HEK293 (cell line): ENCODE data around the gene ZBTB5.
A peak's percentile ranks its signal among the peaks of the same experiment; 100 is the strongest.

Experiments used
- CTCF ChIA-PET: fragments of 350-600 bp; formaldehyde crosslinking; extraction: SDS; loops from one replicate; lab custom pipeline; 2021; ENCODE audit warnings: antibody characterized with exemption; lab: Yijun Ruan, JAX
- POLR2A ChIA-PET: fragments of 300-600 bp; formaldehyde crosslinking; extraction: SDS; loops from one replicate; lab custom pipeline; 2020; ENCODE audit warnings: antibody characterized with exemption, inconsistent platforms; lab: Yijun Ruan, JAX
- H3K27ac ChIP-seq: fragments of 200-500 bp; sonication (Bioruptor generic); 2 replicates; pipeline ENCODE4 v1.5.1; 2014; ENCODE audit warnings: low read depth, low read length, control low read depth, inconsistent platforms; ENCODE audit errors: extremely low read depth
- H3K36me3 ChIP-seq, 2 experiments: fragments of 200-500 bp in 1 of 2; sonication (Bioruptor generic) in 1 of 2; 1 replicate in 1 of 2; 2 replicates in 1 of 2; pipeline ENCODE4 v1.5.1; 2014 to 2017; ENCODE audit warnings: inconsistent platforms in 2 of 2, low read length in 2 of 2; ENCODE audit not compliant: control insufficient read depth in 2 of 2, insufficient read depth in 1 of 2
- H3K4me1 ChIP-seq: fragments of 200-500 bp; sonication (Bioruptor generic); 2 replicates; pipeline ENCODE4 v1.5.1; 2014; ENCODE audit warnings: mild to moderate bottlenecking, low read length, inconsistent platforms; ENCODE audit not compliant: control insufficient read depth, insufficient read depth
- H3K4me3 ChIP-seq: 2 replicates; pipeline ENCODE4 v1.5.1; 2011; ENCODE audit warnings: low read depth, mild to moderate bottlenecking, control low read depth, low read length, moderate library complexity
- H3K9me3 ChIP-seq: fragments of 200-500 bp; sonication (Bioruptor generic); 2 replicates; pipeline ENCODE4 v1.5.1; 2014; ENCODE audit warnings: low read depth, low read length, inconsistent platforms; ENCODE audit not compliant: control insufficient read depth, insufficient read depth
- EGR2 ChIP-seq: fragments of 450-650 bp; formaldehyde crosslinking; IDR thresholded peaks from 2 replicates; pipeline ENCODE4 v1.5.1; 2016; ENCODE audit warnings: low read depth, missing biosample characterization, missing genetic modification characterization
- FEZF1 ChIP-seq: fragments of 450-650 bp; formaldehyde crosslinking; IDR thresholded peaks from 2 replicates; pipeline ENCODE4 v1.5.1; 2016; ENCODE audit warnings: missing biosample characterization, missing genetic modification characterization
- GLIS1 ChIP-seq: fragments of 450-650 bp; formaldehyde crosslinking; IDR thresholded peaks from 2 replicates; pipeline ENCODE4 v1.5.1; 2016; ENCODE audit warnings: missing biosample characterization, missing genetic modification characterization
- GLIS2 ChIP-seq: fragments of 450-650 bp; formaldehyde crosslinking; IDR thresholded peaks from 2 replicates; pipeline ENCODE4 v1.5.1; 2016; ENCODE audit warnings: missing biosample characterization, missing genetic modification characterization
- KLF8 ChIP-seq: fragments of 450-650 bp; formaldehyde crosslinking; IDR thresholded peaks from 2 replicates; pipeline ENCODE4 v1.5.1; 2016; ENCODE audit warnings: missing biosample characterization, missing genetic modification characterization
- SALL2 ChIP-seq: fragments of 450-650 bp; formaldehyde crosslinking; IDR thresholded peaks from 2 replicates; pipeline ENCODE4 v1.5.0; 2017; ENCODE audit warnings: missing biosample characterization, mild to moderate bottlenecking, missing genetic modification characterization, borderline replicate concordance
- SCRT2 ChIP-seq: fragments of 450-650 bp; formaldehyde crosslinking; IDR thresholded peaks from 2 replicates; pipeline ENCODE4 v1.5.1; 2016; ENCODE audit warnings: missing biosample characterization, missing genetic modification characterization
- TSHZ1 ChIP-seq: fragments of 450-650 bp; formaldehyde crosslinking; IDR thresholded peaks from 2 replicates; pipeline ENCODE4 v1.5.1; 2016; ENCODE audit warnings: missing biosample characterization, missing genetic modification characterization, borderline replicate concordance
- YY1 ChIP-seq: fragments of 450-650 bp; formaldehyde crosslinking; IDR thresholded peaks from 2 replicates; pipeline ENCODE4 v1.5.1; 2018; ENCODE audit warnings: missing biosample characterization, missing genetic modification characterization
- ZBTB17 ChIP-seq: fragments of 450-650 bp; formaldehyde crosslinking; IDR thresholded peaks from 2 replicates; pipeline ENCODE4 v1.5.1; 2016; ENCODE audit warnings: missing biosample characterization, missing genetic modification characterization
- ZBTB6 ChIP-seq: fragments of 450-650 bp; formaldehyde crosslinking; IDR thresholded peaks from 2 replicates; pipeline ENCODE4 v1.5.1; 2017; ENCODE audit warnings: missing biosample characterization, missing genetic modification characterization
- ZIC2 ChIP-seq: fragments of 450-650 bp; formaldehyde crosslinking; IDR thresholded peaks from 2 replicates; pipeline ENCODE4 v1.5.1; 2016; ENCODE audit warnings: missing biosample characterization, missing genetic modification characterization
- ZNF155 ChIP-seq: fragments of 450-650 bp; formaldehyde crosslinking; IDR thresholded peaks from 2 replicates; pipeline ENCODE4 v1.5.1; 2016; ENCODE audit warnings: missing biosample characterization, missing genetic modification characterization
- ZNF157 ChIP-seq: fragments of 450-650 bp; formaldehyde crosslinking; IDR thresholded peaks from 2 replicates; pipeline ENCODE4 v1.5.1; 2016; ENCODE audit warnings: missing biosample characterization, missing genetic modification characterization
- ZNF202 ChIP-seq: fragments of 450-650 bp; formaldehyde crosslinking; IDR thresholded peaks from 2 replicates; pipeline ENCODE4 v1.5.1; 2016; ENCODE audit warnings: missing biosample characterization, missing genetic modification characterization, borderline replicate concordance
- ZNF274 ChIP-seq, 2 experiments: fragments of 200-500 bp in 1 of 2; fragments of 450-650 bp in 1 of 2; sonication (Bioruptor generic) in 1 of 2; formaldehyde crosslinking in 1 of 2; IDR thresholded peaks; 2 replicates each; pipeline versions ENCODE4 v1.5.1 to v1.6.1; 2014 to 2016; ENCODE audit warnings: borderline replicate concordance in 1 of 2, inconsistent platforms in 1 of 2, low read length in 1 of 2, missing biosample characterization in 1 of 2, missing genetic modification characterization in 1 of 2
- ZNF324 ChIP-seq: fragments of 450-650 bp; formaldehyde crosslinking; IDR thresholded peaks from 2 replicates; pipeline ENCODE4 v1.5.1; 2016; ENCODE audit warnings: missing biosample characterization, missing genetic modification characterization
- ZNF354C ChIP-seq: fragments of 450-650 bp; formaldehyde crosslinking; IDR thresholded peaks from 2 replicates; pipeline ENCODE4 v1.5.1; 2016; ENCODE audit warnings: missing biosample characterization, missing genetic modification characterization, low read depth, borderline replicate concordance
- ZNF501 ChIP-seq: fragments of 450-650 bp; formaldehyde crosslinking; IDR thresholded peaks from 2 replicates; pipeline ENCODE4 v1.5.1; 2016; ENCODE audit warnings: missing biosample characterization, missing genetic modification characterization
- ZNF548 ChIP-seq: fragments of 450-650 bp; formaldehyde crosslinking; IDR thresholded peaks from 2 replicates; pipeline ENCODE4 v1.5.1; 2016; ENCODE audit warnings: missing biosample characterization, missing genetic modification characterization
- ZNF549 ChIP-seq: fragments of 450-650 bp; IDR thresholded peaks from 2 replicates; pipeline ENCODE4 v1.5.1; 2018; ENCODE audit warnings: missing biosample characterization, missing genetic modification characterization, mild to moderate bottlenecking, inconsistent platforms, moderate library complexity
- ZNF558 ChIP-seq: fragments of 450-650 bp; formaldehyde crosslinking; IDR thresholded peaks from 2 replicates; pipeline ENCODE4 v1.5.1; 2016; ENCODE audit warnings: missing biosample characterization, missing genetic modification characterization
- ZNF660 ChIP-seq: fragments of 450-650 bp; IDR thresholded peaks from 2 replicates; pipeline ENCODE4 v1.5.1; 2018; ENCODE audit warnings: missing biosample characterization, mild to moderate bottlenecking, missing genetic modification characterization
- ZNF785 ChIP-seq: fragments of 450-650 bp; formaldehyde crosslinking; IDR thresholded peaks from 2 replicates; pipeline ENCODE4 v1.5.1; 2016; ENCODE audit warnings: missing biosample characterization, missing genetic modification characterization
- ZNF830 ChIP-seq: fragments of 450-650 bp; IDR thresholded peaks from 2 replicates; pipeline ENCODE4 v1.5.0; 2018; ENCODE audit warnings: missing biosample characterization, missing genetic modification characterization, low read depth, mild to moderate bottlenecking, moderate library complexity

ZBTB5 gene

GRCh38 chr9:37425298-37425752, 39.9 kb downstream of the ZBTB5 start:
- H3K27ac ChIP-seq, result no peak overlapping the region
- CTCF ChIA-PET, result interaction anchor here (0.9 to 2.0 kb wide), 2 partner anchors 10 to 14 kb away, joined by 5 to 6 read pairs; no protein-coding TSS in a partner anchor
- POLR2A ChIA-PET, result interaction anchor here (0.6 to 1.5 kb wide), 4 partner anchors 10 to 149 kb away, joined by 3 to 6 read pairs (median 4); partner anchors contain the start of gene ZBTB5
- H3K9me3 ChIP-seq, result no peaks in the 10 kb centered on the region
- no peaks in the 10 kb centered on the region for H3K4me1 ChIP-seq
- peaks cover 3 to 65% of the 10 kb centered on the region in 2 experiments; a peak in 2 of 3 replicates for H3K36me3 ChIP-seq
- H3K4me3 ChIP-seq, result no peak overlapping the region
- peak; percentile 86 for TF ChIP-seq ZIC2 (tag by site-specific recombination)
- TF ChIP-seq SALL2 (tag by site-specific recombination), result no peak
- TF ChIP-seq, all 188 proteins: peak for 1

- H3K4me3 ChIP-seq, result no peak overlapping the region
- POLR2A ChIA-PET, result interaction anchor here (0.6 to 1.5 kb wide), 4 partner anchors 10 to 150 kb away, joined by 3 to 6 read pairs (median 4); partner anchors contain the start of gene ZBTB5
- H3K9me3 ChIP-seq, result no peaks in the 10 kb centered on the region
- CTCF ChIA-PET, result interaction anchor here (0.9 to 2.0 kb wide), 2 partner anchors 9 to 14 kb away, joined by 5 to 6 read pairs; no protein-coding TSS in a partner anchor
- no peak for TF ChIP-seq ZBTB17 (tag by site-specific recombination)
- TF ChIP-seq ZNF785, result no peak
- no peak for TF ChIP-seq ZNF324 (tag by site-specific recombination)
- TF ChIP-seq ZBTB6 (tag by site-specific recombination), result no peak
- no peak for TF ChIP-seq ZNF549
- 0 out of 2 replicates have a peak, but pooled peaks have one; percentile 2 for TF ChIP-seq GLIS1 (tag by site-specific recombination)
- no peak for TF ChIP-seq EGR2 (tag by site-specific recombination)
- peak; percentile 2; the same call in 1 of the 2 replicates for TF ChIP-seq GLIS2
- no peak for TF ChIP-seq YY1 (tag by site-specific recombination)
- no peak for TF ChIP-seq ZNF274 (IDR thresholded peaks at IDR 0.05; ENCODE audit: low read length)
- TF ChIP-seq ZNF274 (tag by site-specific recombination; IDR thresholded peaks at IDR 0.05; ENCODE audit: borderline replicate concordance), result no peak
- TF ChIP-seq ZNF155 (tag by site-specific recombination), result no peak
- TF ChIP-seq ZNF354C (tag by site-specific recombination), result no peak
- no peak for TF ChIP-seq ZNF202 (tag by site-specific recombination)
- TF ChIP-seq ZNF830 (tag by site-specific recombination), result no peak
- peaks cover 3 to 60% of the 10 kb centered on the region in 2 experiments; a peak in 2 of 3 replicates for H3K36me3 ChIP-seq
- peak overlapping the region; percentile 40; the same call in 1 of the 2 replicates for H3K27ac ChIP-seq
- H3K4me1 ChIP-seq, result no peaks in the 10 kb centered on the region
Observed at GRCh38 chr9:37424686-37425297, 40.5 kb downstream of the ZBTB5 start.

- CTCF ChIA-PET, result interaction anchor here (0.7 to 2.0 kb wide), 3 partner anchors 9 to 314 kb away, joined by 3 to 6 read pairs (median 5); no protein-coding TSS in a partner anchor
- POLR2A ChIA-PET, result interaction anchor here (1.1 to 1.5 kb wide), 4 partner anchors 9 to 42 kb away, joined by 3 to 6 read pairs (median 4); partner anchors contain the start of gene ZBTB5
Observed at GRCh38 chr9:37424204-37424685, 41.0 kb downstream of the ZBTB5 start.

More at GRCh38 chr9:37424204-37424685, 41.0 kb downstream of the ZBTB5 start:
- no peak overlapping the region for H3K4me3 ChIP-seq
- H3K4me1 ChIP-seq, result no peaks in the 10 kb centered on the region
- no peaks in the 10 kb centered on the region for H3K9me3 ChIP-seq
- H3K27ac ChIP-seq, result no peak overlapping the region
- TF ChIP-seq FEZF1 (tag by site-specific recombination) (no peak), ZIC2 (tag by site-specific recombination) (peak; percentile 50), KLF8 (tag by site-specific recombination) (no peak), ZNF558 (tag by site-specific recombination) (no peak), GLIS1 (tag by site-specific recombination) (0 out of 2 replicates have a peak, but pooled peaks have one; percentile 11), ZNF660 (tag by site-specific recombination) (no peak), ZNF157 (no peak), ZNF501 (tag by site-specific recombination) (no peak), ZNF548 (tag by site-specific recombination) (no peak), TSHZ1 (tag by site-specific recombination) (no peak), GLIS2 (peak; percentile 59), SCRT2 (tag by site-specific recombination) (peak; percentile 57)
- TF ChIP-seq, all 188 proteins: peak for 4
- H3K36me3 ChIP-seq, result peaks cover 3 to 54% of the 10 kb centered on the region in 2 experiments; a peak in 2 of 3 replicates
